Endothelial cell of umbilical vein (primary cell): ENCODE data around the gene FOXP1. TPM values are rescaled to one million over a fixed set of nuclear protein-coding genes. Genes with fewer than 3 reads are reported as not detected.

ENCODE experiments used
- BruUV-seq: library from RNA; stranded (reverse); fragments of 400-500 nt; replicated peaks from 2 replicates; lab custom pipeline; 2021; lab: Mats Ljungman, UMichigan
- CTCF ChIA-PET: fragments of 300-600, 350-600 bp; sonication (Branson Sonifier 250); formaldehyde crosslinking; loops from one replicate; lab custom pipeline; 2021; ENCODE audit warnings: antibody characterized with exemption, inconsistent platforms; lab: Charles Lee
- POLR2A ChIA-PET: fragments of 300-600, 350-600 bp; sonication (Branson Sonifier 250); formaldehyde crosslinking; loops from one replicate; lab custom pipeline; 2021; ENCODE audit warnings: antibody characterized with exemption, inconsistent platforms; lab: Charles Lee
- DNase-seq: peaks from one replicate; pipeline ENCODE4 v3.0.0-alpha.2; 2011; ENCODE audit warnings: low read depth, low spot score
- FAIRE-seq: peaks from 2 replicates; lab custom pipeline; 2011; peaks lifted over from hg19 to GRCh38; lab: Jason Lieb, UNC
- H2AFZ ChIP-seq: 2 replicates; pipeline ENCODE4 v1.6.0; 2012; ENCODE audit warnings: low read depth, low read length, control low read depth, inconsistent platforms
- H3K27ac ChIP-seq: 2 replicates; pipeline ENCODE4 v1.5.1; 2011; ENCODE audit warnings: low read depth, mild to moderate bottlenecking, control low read depth, low read length, moderate library complexity; ENCODE audit not compliant: insufficient read depth
- H3K27me3 ChIP-seq, 2 experiments: 2 replicates each; pipeline versions ENCODE4 v1.6.0 to v1.6.1; 2011; ENCODE audit warnings: low read length in 2 of 2, mixed read lengths in 1 of 2; ENCODE audit not compliant: control insufficient read depth in 2 of 2, insufficient read depth in 2 of 2
- H3K36me3 ChIP-seq, 2 experiments: 2 replicates in 1 of 2; 3 replicates in 1 of 2; pipeline ENCODE4 v1.5.1; 2011; ENCODE audit warnings: low read length in 2 of 2, mild to moderate bottlenecking in 1 of 2, moderate library complexity in 1 of 2; ENCODE audit not compliant: control insufficient read depth in 2 of 2, insufficient read depth in 2 of 2; ENCODE audit errors: extremely low read depth in 1 of 2
- H3K4me1 ChIP-seq: 3 replicates; pipeline ENCODE4 v1.5.1; 2011; ENCODE audit warnings: mild to moderate bottlenecking, low read length; ENCODE audit not compliant: control insufficient read depth, insufficient read depth; ENCODE audit errors: extremely low read depth
- H3K4me2 ChIP-seq: 2 replicates; pipeline ENCODE4 v1.6.1; 2011; ENCODE audit warnings: low read length, control low read depth, mixed read lengths; ENCODE audit not compliant: insufficient read depth
- H3K4me3 ChIP-seq, 3 experiments: fragments of 200-600 bp in 1 of 3; sonication (generic), shearing (Covaris generic) in 1 of 3; replicated peaks in 1 of 3; 2 replicates each; pipeline ENCODE4 v1.5.1; 2011 to 2016; ENCODE audit warnings: control low read depth in 3 of 3, low read length in 3 of 3, mild to moderate bottlenecking in 2 of 3, inconsistent platforms in 1 of 3, low read depth in 1 of 3, moderate library complexity in 1 of 3; ENCODE audit not compliant: insufficient read depth in 1 of 3
- H3K79me2 ChIP-seq: 2 replicates; pipeline ENCODE4 v1.6.0; 2012; ENCODE audit warnings: low read length, inconsistent platforms; ENCODE audit not compliant: control insufficient read depth, insufficient read depth
- H3K9ac ChIP-seq: replicated peaks from 2 replicates; pipeline ENCODE3; 2011; ENCODE audit warnings: low read length, control low read depth; ENCODE audit not compliant: insufficient read depth; ENCODE audit errors: extremely low read depth
- H3K9me1 ChIP-seq: replicated peaks from 3 replicates; pipeline ENCODE4 v1.6.0; 2011; ENCODE audit warnings: mild to moderate bottlenecking, low read length; ENCODE audit not compliant: control insufficient read depth, insufficient read depth; ENCODE audit errors: extremely low read depth
- H3K9me3 ChIP-seq: replicated peaks from 2 replicates; pipeline ENCODE4 v1.5.1; 2012; ENCODE audit warnings: low read length, inconsistent platforms; ENCODE audit not compliant: control insufficient read depth, insufficient read depth
- H4K20me1 ChIP-seq: replicated peaks from 2 replicates; pipeline ENCODE3; 2011; ENCODE audit warnings: mild to moderate bottlenecking, low read length; ENCODE audit not compliant: control insufficient read depth, insufficient read depth; ENCODE audit errors: extremely low read depth
- CTCF ChIP-seq, 2 donors: IDR thresholded peaks; 1 replicate in 1 of 2; 2 replicates in 1 of 2; pipeline ENCODE4 v1.5.1; 2011; ENCODE audit warnings: low read length in 2 of 2, mild to moderate bottlenecking in 2 of 2, moderate library complexity in 2 of 2, control low read depth in 1 of 2, inconsistent platforms in 1 of 2, low read depth in 1 of 2; ENCODE audit not compliant: insufficient read depth in 1 of 2; ENCODE audit errors: extremely low read depth in 1 of 2
- EZH2 ChIP-seq: IDR thresholded peaks from 2 replicates; pipeline ENCODE4 v1.6.1; 2012; ENCODE audit warnings: borderline replicate concordance, low read depth, mild to moderate bottlenecking, moderate library complexity, low read length, inconsistent platforms; ENCODE audit not compliant: severe bottlenecking
- GATA2 ChIP-seq: IDR thresholded peaks from 2 replicates; pipeline ENCODE4 v1.7.0; 2011; ENCODE audit warnings: low read depth, mild to moderate bottlenecking, moderate library complexity, mixed read lengths, low read length; ENCODE audit not compliant: insufficient read length, insufficient read depth
- JUN ChIP-seq: IDR thresholded peaks from 2 replicates; pipeline ENCODE4 v1.6.1; 2011; ENCODE audit warnings: borderline replicate concordance, low read depth; ENCODE audit not compliant: insufficient read length, insufficient read depth
- dilution Hi-C: fragments of 300-500 bp; cut with MboI; formaldehyde crosslinking; loops from one replicate; pipeline ENCODE4 v1.15.0; 2019; ENCODE audit warnings: low sequenced_read_pairs; ENCODE audit not compliant: extremely low pct_ligation_motif_present
- intact Hi-C: fragments of 100-400 bp; cut with micrococcal nuclease; formaldehyde crosslinking; loops from one replicate; pipeline ENCODE4 v1.10.0; 2022
- polyA plus RNA-seq, 4 experiments: library from polyadenylated mRNA; depleted of rRNA in 3 of 4; stranded (reverse) in 3 of 4; unstranded in 1 of 4; fragments of >200 nt; gene quantifications; 2 replicates each; pipeline versions ENCODE4 v1.2.1 to v1.2.3, GENCODE V29; 2011 to 2012; ENCODE audit warnings: missing spikeins in 1 of 4
- total RNA-seq: library from RNA; stranded (reverse); gene quantifications from 2 replicates; pipeline ENCODE4 v1.2.3, GENCODE V29; 2021

Gene FOXP1
- total and polyA plus RNA-seq, 2 donors (not counting 3 experiments of a cell fraction or from before 2014, with no cell fraction given), result 41.0 to 107 TPM

DNA sequence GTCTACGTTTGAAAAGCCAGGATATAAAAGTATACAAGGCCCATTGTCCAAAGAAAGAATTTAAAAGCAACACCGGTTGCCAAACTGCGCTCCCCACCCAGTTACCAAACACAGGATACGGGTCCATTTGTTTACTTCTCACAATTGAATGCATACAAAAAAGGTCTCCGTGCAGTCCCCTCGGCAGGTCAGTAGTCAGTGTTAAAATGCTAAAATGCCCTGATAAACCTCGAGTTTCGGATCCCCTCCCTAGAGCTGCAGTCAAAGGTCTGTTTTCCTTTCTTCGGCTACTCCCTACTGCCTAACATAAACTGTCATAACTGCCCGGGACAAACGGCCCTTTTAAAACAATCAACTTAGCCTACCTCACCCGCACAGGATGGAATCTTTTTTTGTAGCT is 534.6 kb downstream of the FOXP1 start:
- TF ChIP-seq CTCF (IDR thresholded peaks at IDR 0.05; ENCODE audit: extremely low read depth in 1 of 2, insufficient read depth in 1 of 2, low read depth in 1 of 2, low read length in 2 of 2) (no peak), JUN (no peak), EZH2 (no peak), GATA2 (no peak)
- Histone ChIP-seq H3K4me3 (no peak overlapping the region), H3K27ac (peak overlapping the region; percentile 88), H4K20me1 (no peaks in the 10 kb centered on the region), H3K9me1 (no peaks in the 10 kb centered on the region), H3K4me2 (peak overlapping the region; percentile 84), H3K9ac (peak overlapping the region; percentile 75), H3K36me3 (peaks cover 13 to 27% of the 10 kb centered on the region in 2 experiments), H3K27me3 (no peaks in the 10 kb centered on the region), H2AFZ (no peak overlapping the region), H3K9me3 (no peaks in the 10 kb centered on the region), H3K79me2 (peaks cover 65% of the 10 kb centered on the region), H3K4me1 (peaks cover 81% of the 10 kb centered on the region)
- intact Hi-C loops, result loop anchor here (1.0 to 2.0 kb wide), 2 partner anchors 12 to 54 kb away; no protein-coding TSS in a partner anchor
- dilution Hi-C loops, result no loop called here
- no TSS peak for BruUV-seq
- POLR2A ChIA-PET, result no interaction called here
- DNase-seq, result peak; percentile 88
- peak; percentile 66 for FAIRE-seq
- CTCF ChIA-PET, result interaction anchor here (0.9 to 3.6 kb wide), 5 partner anchors 11 to 348 kb away, joined by 3 to 15 read pairs (median 4); no protein-coding TSS in a partner anchor
